Measurements from ENCODE around the gene LPAR6. TPM values are rescaled to one million over a fixed set of nuclear protein-coding genes. Genes with fewer than 3 reads are reported as not detected.
A peak's percentile ranks its signal among the peaks of the same experiment; 100 is the strongest.

The LPAR6 gene
- total and polyA plus RNA-seq, 2 of the 13 experiments (the other 11 are each of a cell fraction or from before 2014, with no cell fraction given): 24.4 to 149 TPM

DNA sequence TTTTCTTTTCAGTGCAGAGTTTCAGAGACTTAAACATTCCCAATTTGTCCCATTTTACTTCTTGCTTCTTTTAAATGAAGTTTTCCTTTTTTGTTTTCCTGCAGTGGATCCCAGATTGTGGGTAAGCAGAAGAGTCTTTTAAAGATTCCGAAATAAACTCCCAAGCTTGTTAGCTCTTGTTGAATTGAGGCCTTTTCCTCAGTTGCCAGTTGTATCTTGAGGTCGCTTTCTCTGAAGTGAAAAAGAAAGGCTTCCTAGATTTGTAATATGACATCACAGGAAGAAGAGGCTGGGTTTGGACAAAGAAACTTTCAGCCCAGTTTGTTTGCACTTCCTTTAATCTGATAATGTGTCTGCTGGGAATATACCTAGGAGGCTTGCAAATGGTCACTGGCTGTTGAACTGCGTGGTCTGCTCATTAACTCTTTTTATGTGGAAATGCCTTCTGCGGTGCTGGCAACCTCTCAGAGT is at the start of gene LPAR6 (continued):
- no peak for TF ChIP-seq ZNF530 (CRISPR knock-in tag; IDR thresholded peaks at IDR 0.05; ENCODE audit: low read depth)
- TF ChIP-seq NCOR1 (IDR thresholded peaks at IDR 0.05; ENCODE audit: borderline replicate concordance, low read length): peak; percentile 51; the same call in 1 of the 2 replicates
- no peak for TF ChIP-seq ZNF143 (CRISPR knock-in tag; IDR thresholded peaks at IDR 0.05)
- no peak for TF ChIP-seq TRIM24 (CRISPR knock-in tag; IDR thresholded peaks at IDR 0.05)
- TF ChIP-seq, protein P1, sequence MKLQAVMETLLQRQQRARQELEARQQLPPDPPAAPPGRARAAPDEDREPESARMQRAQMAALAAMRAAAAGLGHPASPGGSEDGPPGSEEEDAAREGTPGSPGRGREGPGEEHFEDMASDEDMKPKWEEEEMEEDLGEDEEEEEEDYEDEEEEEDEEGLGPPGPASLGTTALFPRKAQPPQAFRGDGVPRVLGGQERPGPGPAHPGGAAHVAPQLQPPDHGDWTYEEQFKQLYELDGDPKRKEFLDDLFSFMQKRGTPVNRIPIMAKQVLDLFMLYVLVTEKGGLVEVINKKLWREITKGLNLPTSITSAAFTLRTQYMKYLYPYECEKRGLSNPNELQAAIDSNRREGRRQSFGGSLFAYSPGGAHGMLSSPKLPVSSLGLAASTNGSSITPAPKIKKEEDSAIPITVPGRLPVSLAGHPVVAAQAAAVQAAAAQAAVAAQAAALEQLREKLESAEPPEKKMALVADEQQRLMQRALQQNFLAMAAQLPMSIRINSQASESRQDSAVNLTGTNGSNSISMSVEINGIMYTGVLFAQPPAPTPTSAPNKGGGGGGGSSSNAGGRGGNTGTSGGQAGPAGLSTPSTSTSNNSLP (IDR thresholded peaks at IDR 0.05; ENCODE audit: low read depth, low read length): peak; percentile 84; the same call in 1 of the 2 replicates
- TF ChIP-seq MED1 (CRISPR knock-in tag; IDR thresholded peaks at IDR 0.05): peak; percentile 87
- peak; percentile 78 for TF ChIP-seq ZNF614 (CRISPR knock-in tag; IDR thresholded peaks at IDR 0.05; ENCODE audit: borderline replicate concordance)
- TF ChIP-seq NFYC (CRISPR knock-in tag; IDR thresholded peaks at IDR 0.05): 0 out of 2 replicates have a peak, but pooled peaks have one; percentile 7
- TF ChIP-seq ZUFSP (CRISPR knock-in tag; IDR thresholded peaks at IDR 0.05; ENCODE audit: borderline replicate concordance): no peak
- no peak for TF ChIP-seq ZBTB46 (CRISPR knock-in tag; IDR thresholded peaks at IDR 0.05; ENCODE audit: borderline replicate concordance)
- no peak for TF ChIP-seq KIAA2018 (CRISPR knock-in tag; IDR thresholded peaks at IDR 0.05; ENCODE audit: borderline replicate concordance)
- TF ChIP-seq MXD1 (CRISPR knock-in tag; IDR thresholded peaks at IDR 0.05): no peak
- no peak for TF ChIP-seq SNAPC5 (CRISPR knock-in tag; IDR thresholded peaks at IDR 0.05; ENCODE audit: borderline replicate concordance)
- no peak for TF ChIP-seq MBNL3 (CRISPR knock-in tag; conservative IDR thresholded peaks at IDR 0.05)
- no peak for TF ChIP-seq RBFOX2 (IDR thresholded peaks at IDR 0.05; ENCODE audit: low read depth, low read length)

All from HepG2 (cell line).